Esophagus (tissue), 2 donors: ENCODE results near the gene NUDT7. TPM values are rescaled to one million over a fixed set of nuclear protein-coding genes. Genes with fewer than 3 reads are reported as not detected.

Source experiments
- H3K27ac ChIP-seq, 2 donors: one replicate each; pipeline ENCODE4 v1.5.1; 2013; ENCODE audit warnings: low read depth in 2 of 2, mild to moderate bottlenecking in 2 of 2, inconsistent platforms in 1 of 2, low read length in 1 of 2, moderate library complexity in 1 of 2
- H3K27me3 ChIP-seq, 2 donors: one replicate each; pipeline ENCODE4 v1.6.1; 2013; ENCODE audit warnings: low read length in 2 of 2, control low read depth in 1 of 2, mild to moderate bottlenecking in 1 of 2; ENCODE audit not compliant: insufficient read depth in 2 of 2, control insufficient read depth in 1 of 2
- H3K36me3 ChIP-seq, 2 donors: one replicate each; pipeline ENCODE4 v1.6.1; 2013; ENCODE audit warnings: low read length in 1 of 2; ENCODE audit not compliant: control insufficient read depth in 2 of 2, insufficient read depth in 2 of 2
- H3K4me1 ChIP-seq, 2 donors: one replicate each; pipeline ENCODE4 v1.6.1; 2013; ENCODE audit warnings: low read length in 1 of 2; ENCODE audit not compliant: control insufficient read depth in 2 of 2, insufficient read depth in 2 of 2
- H3K4me3 ChIP-seq, 2 donors: one replicate each; pipeline ENCODE4 v1.5.1; 2013; ENCODE audit warnings: low read length in 2 of 2, mild to moderate bottlenecking in 2 of 2, low read depth in 1 of 2, moderate library complexity in 1 of 2
- H3K9me3 ChIP-seq, 2 donors: one replicate each; pipeline ENCODE4 v1.6.1; 2013; ENCODE audit warnings: mild to moderate bottlenecking in 2 of 2, low read depth in 1 of 2, low read length in 1 of 2, moderate library complexity in 1 of 2; ENCODE audit not compliant: control insufficient read depth in 2 of 2, insufficient read depth in 1 of 2
- WGBS, 2 donors: extraction: QIAGEN DNeasy Blood & Tissue Kit; methylation state at CpG; one replicate each; pipeline ENCODE4 v1.1.7; 2013; 5-methylcytosine and 5-hydroxymethylcytosine counted together
- polyA plus RNA-seq, 2 donors: library from polyadenylated mRNA; stranded (reverse); fragments of 200-250 nt; gene quantifications; one replicate each; pipeline ENCODE4 v1.2.3, GENCODE V29; 2013
- donor health status: healthy with polysubstance abuse.
- donor health status: Bipolar disorder and iron deficiency.

The NUDT7 gene
- polyA plus RNA-seq, 2 donors, result 6.5 to 6.6 TPM

DNA sequence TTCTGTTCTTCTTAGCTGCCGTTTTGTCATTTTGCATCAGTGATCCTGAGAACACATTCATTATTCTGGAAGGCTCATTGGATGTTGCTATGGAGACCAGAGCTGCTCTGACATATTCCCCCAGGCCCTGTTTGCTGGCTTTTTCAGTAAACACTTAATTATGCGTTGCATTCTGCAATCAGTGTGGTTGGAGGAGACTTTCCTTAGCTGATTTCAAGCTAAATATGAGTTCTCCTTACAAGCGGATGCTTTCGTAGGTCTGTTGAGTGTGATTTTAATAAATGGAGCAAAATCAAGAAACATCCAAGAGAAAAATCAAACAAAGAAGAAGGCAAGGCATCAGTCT lies 38.2 kb upstream of the NUDT7 start:
- Histone ChIP-seq H3K4me1 (no peaks in the 10 kb centered on the region), H3K36me3 (no peaks in the 10 kb centered on the region), H3K9me3 (no peaks in the 10 kb centered on the region), H3K4me3 (no peak overlapping the region), H3K27me3 (no peaks in the 10 kb centered on the region), H3K27ac (no peak overlapping the region)
- WGBS, 2 donors, result 69 to 72% methylated on average over 4 of the region's 4 CpGs

DNA sequence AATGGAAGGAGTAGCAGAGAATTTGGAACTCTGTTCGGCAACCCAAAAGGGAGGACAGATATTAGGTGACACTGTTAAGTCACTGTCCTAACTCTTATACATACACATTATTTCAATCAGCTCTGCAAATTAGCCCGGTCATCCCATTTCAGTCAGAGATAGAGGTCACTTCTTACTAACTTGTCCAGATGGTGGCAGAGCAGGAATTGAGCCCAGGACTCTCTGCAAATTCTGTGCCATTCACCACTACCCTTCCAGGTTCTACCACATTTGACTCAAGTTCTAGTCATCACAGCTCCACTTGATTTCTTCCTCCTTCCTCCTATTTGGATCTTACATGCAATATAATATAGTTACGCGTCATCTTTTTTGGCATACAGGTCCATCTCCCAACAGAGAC lies 35.9 kb upstream of the NUDT7 start:
- 83 to 84% methylated on average over 4 of the region's 4 CpGs for WGBS, 2 donors
- Histone ChIP-seq H3K36me3 (no peaks in the 10 kb centered on the region), H3K4me3 (no peak overlapping the region), H3K4me1 (no peaks in the 10 kb centered on the region), H3K27me3 (no peaks in the 10 kb centered on the region), H3K27ac (no peak overlapping the region), H3K9me3 (no peaks in the 10 kb centered on the region)

DNA sequence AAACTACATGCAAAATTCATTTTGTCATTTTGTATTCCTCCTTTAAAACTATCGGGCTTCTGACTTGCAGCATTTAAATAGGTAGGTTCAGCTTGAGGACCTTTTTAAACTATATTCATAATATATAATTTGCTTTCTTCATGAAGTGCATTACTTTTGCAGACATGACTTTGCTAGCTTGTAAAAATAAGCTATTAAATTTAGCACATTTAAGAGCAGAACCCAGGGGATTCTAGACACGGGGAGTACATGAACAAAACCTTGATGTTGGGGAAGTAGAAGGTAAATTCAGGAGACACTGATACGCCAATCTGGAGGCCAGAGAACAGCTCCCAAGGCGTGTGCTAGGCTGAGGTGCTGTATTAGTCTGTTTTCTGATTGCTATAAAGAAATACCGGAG lies 32.3 kb upstream of the NUDT7 start:
- Histone ChIP-seq H3K27me3 (no peaks in the 10 kb centered on the region), H3K9me3 (no peaks in the 10 kb centered on the region), H3K4me1 (no peaks in the 10 kb centered on the region), H3K4me3 (no peak overlapping the region), H3K27ac (no peak overlapping the region), H3K36me3 (no peaks in the 10 kb centered on the region)
- 82 to 87% methylated on average over 5 of the region's 5 CpGs for WGBS, 2 donors

DNA sequence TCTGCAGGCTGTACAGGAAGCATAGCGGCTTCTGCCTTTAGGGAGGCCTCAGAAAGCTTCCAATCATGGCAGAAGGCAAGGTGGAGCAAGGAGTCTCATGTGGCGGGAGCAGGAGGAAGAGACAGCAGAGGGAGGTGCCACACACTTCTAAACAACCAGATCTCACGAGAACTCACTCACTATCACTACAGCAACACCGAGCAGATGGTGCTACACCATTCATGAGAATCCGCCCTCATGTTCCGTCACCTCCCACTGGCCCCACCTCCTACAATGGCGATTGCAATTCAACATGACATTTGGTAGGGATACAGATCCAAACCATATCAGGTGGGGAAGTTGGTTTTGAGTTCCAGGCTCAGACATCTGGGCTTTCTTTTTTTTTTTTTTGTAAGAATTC lies 31.9 kb upstream of the NUDT7 start:
- Histone ChIP-seq H3K4me3 (no peak overlapping the region), H3K9me3 (no peaks in the 10 kb centered on the region), H3K36me3 (no peaks in the 10 kb centered on the region), H3K4me1 (no peaks in the 10 kb centered on the region), H3K27me3 (no peaks in the 10 kb centered on the region), H3K27ac (no peak overlapping the region)
- 75 to 76% methylated on average over 7 of the region's 7 CpGs for WGBS, 2 donors

DNA sequence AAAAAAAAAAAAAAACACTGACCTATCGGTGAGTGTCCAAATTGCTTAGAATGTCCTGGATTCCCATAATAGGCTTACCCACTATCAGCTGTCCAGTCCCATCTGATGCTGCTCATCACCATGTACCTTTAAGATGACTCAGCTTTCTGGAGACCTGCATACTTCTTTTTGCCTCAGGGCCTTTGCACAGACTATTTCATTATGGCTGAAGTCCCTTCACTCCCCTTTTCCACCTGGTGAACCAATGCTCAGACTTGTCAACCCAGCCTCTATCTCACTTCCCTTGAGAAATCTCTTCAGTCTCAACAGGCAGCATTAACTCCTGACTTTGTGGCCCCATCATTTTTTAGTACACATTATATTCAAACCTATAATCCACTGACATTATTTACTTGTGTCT lies 29.7 kb upstream of the NUDT7 start:
- H3K9me3 ChIP-seq, result no peaks in the 10 kb centered on the region
- 95 to 100% methylated on average over 1 of the region's 1 CpG for WGBS, 2 donors

DNA sequence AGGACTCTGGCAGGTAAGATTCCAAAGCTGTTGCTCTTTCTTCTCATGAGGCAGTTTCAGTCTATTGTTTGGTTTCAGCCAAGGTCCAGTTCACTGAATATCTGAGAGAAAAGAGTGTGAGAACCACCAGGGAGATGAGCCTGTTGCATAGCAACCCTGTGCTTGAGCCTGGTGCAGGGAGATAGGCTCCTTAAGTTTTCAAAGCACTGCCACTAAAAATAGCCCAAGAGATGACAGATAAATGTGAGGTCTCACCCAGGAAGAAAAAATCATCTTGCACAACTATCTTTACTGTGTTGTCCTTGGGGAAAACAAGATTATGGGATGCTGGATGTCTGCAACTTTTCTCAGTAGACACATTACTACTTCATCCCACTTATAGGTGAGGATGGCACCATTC lies 26.2 kb upstream of the NUDT7 start:
- Histone ChIP-seq H3K27me3 (no peaks in the 10 kb centered on the region), H3K4me1 (no peaks in the 10 kb centered on the region), H3K27ac (no peak overlapping the region), H3K4me3 (no peak overlapping the region), H3K36me3 (no peaks in the 10 kb centered on the region), H3K9me3 (no peaks in the 10 kb centered on the region)

More for the DNA sequence above, 29.7 kb upstream of the NUDT7 start:
- no peaks in the 10 kb centered on the region for H3K36me3 ChIP-seq
- no peak overlapping the region for H3K27ac ChIP-seq
- no peak overlapping the region for H3K4me3 ChIP-seq
- H3K4me1 ChIP-seq, result no peaks in the 10 kb centered on the region
- H3K27me3 ChIP-seq, result no peaks in the 10 kb centered on the region

DNA sequence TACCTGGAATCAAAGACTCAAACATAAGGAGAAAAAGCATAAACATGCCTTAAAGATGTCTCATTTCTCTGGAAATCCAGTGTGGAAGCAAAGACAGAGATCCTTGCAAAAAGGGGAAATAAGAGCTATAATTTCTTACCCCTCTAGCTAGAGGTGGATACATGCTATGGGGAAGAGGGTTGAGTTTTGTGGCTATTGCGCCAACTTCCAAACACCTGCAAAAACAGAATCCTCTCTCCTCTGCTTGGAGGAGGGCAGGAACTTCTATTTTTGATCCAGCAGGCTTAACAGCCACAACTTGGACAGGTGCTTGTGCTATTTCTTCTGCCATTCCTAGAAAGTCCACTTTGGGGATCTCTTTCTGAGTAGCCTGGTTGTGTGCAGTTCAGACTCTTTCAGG lies 21.5 kb upstream of the NUDT7 start:
- no peaks in the 10 kb centered on the region for H3K9me3 ChIP-seq
- H3K4me3 ChIP-seq, result no peak overlapping the region
- no peaks in the 10 kb centered on the region for H3K36me3 ChIP-seq
- no peaks in the 10 kb centered on the region for H3K27me3 ChIP-seq
- 88 to 92% methylated on average over 1 of the region's 1 CpG for WGBS, 2 donors
- no peak overlapping the region for H3K27ac ChIP-seq
- no peaks in the 10 kb centered on the region for H3K4me1 ChIP-seq

DNA sequence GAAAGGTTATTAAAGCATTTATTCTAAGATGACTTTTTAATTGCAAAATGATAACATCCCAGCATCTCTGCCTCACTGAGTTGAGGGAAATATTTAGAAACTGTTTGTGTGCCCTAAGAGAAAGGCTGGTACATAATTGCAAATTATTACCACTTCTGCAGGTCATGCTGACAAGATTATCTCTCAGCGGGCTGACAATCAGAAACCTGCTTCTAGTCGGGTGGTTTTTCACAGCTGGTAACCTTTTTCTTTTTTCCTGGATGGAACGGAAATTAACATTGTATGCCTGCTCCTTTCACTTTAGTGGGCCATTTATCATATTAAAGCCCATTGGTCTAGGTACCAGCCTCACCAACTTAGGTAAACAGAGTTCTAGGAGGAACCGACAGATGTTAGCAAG lies 17.0 kb upstream of the NUDT7 start:
- Histone ChIP-seq H3K4me3 (no peak overlapping the region), H3K9me3 (no peaks in the 10 kb centered on the region), H3K4me1 (no peaks in the 10 kb centered on the region), H3K27me3 (no peaks in the 10 kb centered on the region), H3K27ac (no peak overlapping the region), H3K36me3 (no peaks in the 10 kb centered on the region)
- WGBS, 2 donors, result 61 to 70% methylated on average over 4 of the region's 4 CpGs

DNA sequence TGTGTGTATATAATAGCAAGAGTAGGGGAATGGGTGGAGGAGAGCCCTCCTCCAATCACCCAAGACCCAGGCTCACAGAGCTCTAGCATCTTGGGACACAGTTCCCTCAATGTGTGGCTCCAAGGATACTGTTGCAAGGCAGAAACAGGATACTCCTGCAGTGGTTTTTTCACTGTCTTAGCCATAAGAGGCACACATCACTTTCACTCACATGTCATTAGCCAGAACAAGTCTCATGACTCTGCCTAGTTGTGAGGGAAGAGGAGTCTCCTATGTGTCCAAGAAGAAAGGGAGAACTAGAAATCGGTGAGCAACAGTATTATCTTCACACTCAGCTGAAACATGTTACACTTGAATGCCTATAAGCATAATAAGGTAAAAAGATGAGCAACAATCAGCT lies 11.1 kb upstream of the NUDT7 start:
- H3K27ac ChIP-seq, result no peak overlapping the region
- H3K4me3 ChIP-seq, result no peak overlapping the region
- H3K36me3 ChIP-seq, result no peaks in the 10 kb centered on the region
- no peaks in the 10 kb centered on the region for H3K27me3 ChIP-seq
- H3K9me3 ChIP-seq, result no peaks in the 10 kb centered on the region
- no peaks in the 10 kb centered on the region for H3K4me1 ChIP-seq
- 85 to 97% methylated on average over 1 of the region's 1 CpG for WGBS, 2 donors

DNA sequence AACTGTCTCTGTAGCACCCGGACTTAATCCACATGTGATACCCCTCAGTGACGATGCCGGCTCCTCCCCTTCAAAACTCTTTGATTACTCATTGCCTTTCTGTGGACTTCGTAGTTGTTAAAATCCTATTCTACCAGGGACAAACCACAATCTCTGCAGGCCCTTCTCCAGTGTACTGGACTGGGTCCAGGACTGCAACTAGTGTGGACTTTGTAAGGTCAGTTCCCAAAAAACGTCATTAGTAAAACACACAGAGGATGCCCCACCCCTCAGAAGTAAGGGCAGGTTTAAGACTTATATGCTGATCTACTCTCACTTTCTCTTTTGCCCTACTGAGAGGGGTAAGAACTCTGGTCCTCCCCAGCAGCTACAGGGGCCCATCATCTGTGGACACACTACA lies 10.5 kb upstream of the NUDT7 start:
- Histone ChIP-seq H3K4me3 (no peak overlapping the region), H3K36me3 (no peaks in the 10 kb centered on the region), H3K27ac (no peak overlapping the region), H3K4me1 (no peaks in the 10 kb centered on the region), H3K27me3 (no peaks in the 10 kb centered on the region), H3K9me3 (no peaks in the 10 kb centered on the region)
- 25 to 29% methylated on average over 5 of the region's 5 CpGs for WGBS, 2 donors
